Uterus (tissue), 4 donors: ENCODE results near the gene P2RX7. TPM values are rescaled to one million over a fixed set of nuclear protein-coding genes. Genes with fewer than 3 reads are reported as not detected.
A peak's percentile ranks its signal among the peaks of the same experiment; 100 is the strongest.

Experiments used
- DNase-seq, 2 donors: peaks; one replicate each; pipeline ENCODE4 v3.0.0-alpha.2; 2019 to 2020
- H3K27ac ChIP-seq, 2 donors: fragments of 200-600 bp; sonication (generic); 1 replicate in 1 of 2; 2 replicates in 1 of 2; pipeline ENCODE4 v1.5.1; 2016 to 2018
- H3K27me3 ChIP-seq, 2 donors: fragments of 200-600 bp; sonication (generic); one replicate each; pipeline ENCODE4 v1.5.1; 2018 to 2019; ENCODE audit warnings: control low read depth in 1 of 2
- H3K36me3 ChIP-seq, 2 donors: fragments of 200-600 bp; sonication (generic); one replicate each; pipeline ENCODE4 v1.5.1; 2019; ENCODE audit warnings: control low read depth in 1 of 2
- H3K4me1 ChIP-seq, 2 donors: fragments of 200-600 bp; sonication (generic); one replicate each; pipeline ENCODE4 v1.5.1; 2018 to 2019; ENCODE audit warnings: control low read depth in 1 of 2
- H3K4me3 ChIP-seq, 2 donors: fragments of 200-600 bp; sonication (generic); 1 replicate in 1 of 2; 2 replicates in 1 of 2; pipeline ENCODE4 v1.5.1; 2018 to 2019; ENCODE audit warnings: mild to moderate bottlenecking in 1 of 2
- H3K9me3 ChIP-seq, 2 donors: fragments of 200-600 bp; sonication (generic); one replicate each; pipeline ENCODE4 v1.5.1; 2019; ENCODE audit warnings: control low read depth in 1 of 2
- CTCF ChIP-seq, 4 experiments: fragments of 200-600 bp in 2 of 4; fragments of 450-650 bp in 2 of 4; sonication (generic) in 2 of 4; IDR thresholded peaks; one replicate each; pipeline ENCODE4 v1.5.1; 2016 to 2019; ENCODE audit warnings: antibody characterized with exemption in 4 of 4, mild to moderate bottlenecking in 2 of 4, moderate library complexity in 1 of 4
- POLR2A ChIP-seq, 2 donors: fragments of 450-650 bp; IDR thresholded peaks; one replicate each; pipeline ENCODE4 v1.6.1; 2016; ENCODE audit warnings: antibody characterized with exemption in 2 of 2, mild to moderate bottlenecking in 1 of 2, moderate library complexity in 1 of 2
- intact Hi-C: fragments of 100-400 bp; cut with DNase I; formaldehyde crosslinking; loops from one replicate; pipeline ENCODE4 v1.15.1; 2023; ENCODE audit warnings: low total_unique reads
- total RNA-seq, 4 donors: library from RNA; depleted of rRNA in 3 of 4; stranded (reverse); fragments of >200 nt in 3 of 4; gene quantifications; one replicate each; pipeline versions ENCODE4 v1.1.0 to v1.2.4, GENCODE V29; 2014 to 2023
- donor health status: DM: yes; HTN: yes; CAD: no.

The P2RX7 gene
- total RNA-seq, 4 donors from 2014 or later, result 1.0 to 7.7 (median 3.1) TPM

- Histone ChIP-seq H3K4me3 (peak overlapping the region in 1 of 2 donors; percentile 74), H3K27me3 (no peaks in the 10 kb centered on the region), H3K9me3 (no peaks in the 10 kb centered on the region), H3K27ac (peak overlapping the region; percentile 81 to 94), H3K4me1 (no peaks in the 10 kb centered on the region), H3K36me3 (no peaks in the 10 kb centered on the region)
- intact Hi-C loops, result no loop called here
- TF ChIP-seq POLR2A (IDR thresholded peaks at IDR 0.05) (no peak), CTCF (IDR thresholded peaks at IDR 0.05) (no peak)
- no peak for DNase-seq
Observed at GRCh38 chr12:121209221-121209620, 76.5 kb downstream of the P2RX7 start.

- H3K36me3 ChIP-seq, result no peaks in the 10 kb centered on the region
- TF ChIP-seq POLR2A (IDR thresholded peaks at IDR 0.05) (peak; percentile 61 to 96), CTCF (IDR thresholded peaks at IDR 0.05) (peak in 3 of 4 experiments; percentile 21 to 33 (median 27))
- peak; percentile 87 to 88 for DNase-seq
- H3K9me3 ChIP-seq, result no peaks in the 10 kb centered on the region
- intact Hi-C loops, result no loop called here
- H3K4me3 ChIP-seq, result peak within 1 kb of the TSS; percentile 44 to 74
- no peaks in the 10 kb centered on the region for H3K27me3 ChIP-seq
- H3K27ac ChIP-seq, result peak within 1 kb of the TSS; percentile 81 to 94
- H3K4me1 ChIP-seq, result peaks cover 0 to 6% of the 10 kb centered on the region in 2 donors
Observed at GRCh38 chr12:121209624-121210572, 77.2 kb downstream of the P2RX7 start, which contains the start of gene P2RX4. Gene P2RX4 (plus strand): TSS chr12:121210129. CDS start chr12:121210165, 36 bp downstream.

GRCh38 chr12:121212875-121213274 is 80.2 kb downstream of the P2RX7 start:
- intact Hi-C loops, result no loop called here
- Histone ChIP-seq H3K4me3 (no peak overlapping the region), H3K27ac (no peak overlapping the region), H3K9me3 (no peaks in the 10 kb centered on the region), H3K27me3 (no peaks in the 10 kb centered on the region), H3K4me1 (peaks cover 0 to 7% of the 10 kb centered on the region in 2 donors), H3K36me3 (no peaks in the 10 kb centered on the region)
- DNase-seq, result no peak
- TF ChIP-seq CTCF (IDR thresholded peaks at IDR 0.05), result no peak
- no peak for TF ChIP-seq POLR2A (IDR thresholded peaks at IDR 0.05)

GRCh38 chr12:121214166-121214777 is 81.6 kb downstream of the P2RX7 start:
- Histone ChIP-seq H3K4me3 (no peak overlapping the region), H3K9me3 (no peaks in the 10 kb centered on the region), H3K4me1 (peaks cover 0 to 7% of the 10 kb centered on the region in 2 donors), H3K27me3 (no peaks in the 10 kb centered on the region), H3K27ac (peak overlapping the region; percentile 49 to 56), H3K36me3 (no peaks in the 10 kb centered on the region)
- no peak for DNase-seq
- TF ChIP-seq CTCF (IDR thresholded peaks at IDR 0.05), result no peak
- no peak for TF ChIP-seq POLR2A (IDR thresholded peaks at IDR 0.05)
- intact Hi-C loops, result no loop called here
